ENCODE measurements around the gene EPS8L1.

The EPS8L1 gene

DNA sequence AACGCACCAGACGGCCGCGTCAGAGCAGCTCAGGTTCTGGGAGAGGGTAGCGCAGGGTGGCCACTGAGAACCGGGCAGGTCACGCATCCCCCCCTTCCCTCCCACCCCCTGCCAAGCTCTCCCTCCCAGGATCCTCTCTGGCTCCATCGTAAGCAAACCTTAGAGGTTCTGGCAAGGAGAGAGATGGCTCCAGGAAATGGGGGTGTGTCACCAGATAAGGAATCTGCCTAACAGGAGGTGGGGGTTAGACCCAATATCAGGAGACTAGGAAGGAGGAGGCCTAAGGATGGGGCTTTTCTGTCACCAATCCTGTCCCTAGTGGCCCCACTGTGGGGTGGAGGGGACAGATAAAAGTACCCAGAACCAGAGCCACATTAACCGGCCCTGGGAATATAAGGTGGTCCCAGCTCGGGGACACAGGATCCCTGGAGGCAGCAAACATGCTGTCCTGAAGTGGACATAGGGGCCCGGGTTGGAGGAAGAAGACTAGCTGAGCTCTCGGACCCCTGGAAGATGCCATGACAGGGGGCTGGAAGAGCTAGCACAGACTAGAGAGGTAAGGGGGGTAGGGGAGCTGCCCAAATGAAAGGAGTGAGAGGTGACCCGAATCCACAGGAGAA lies 39.9 kb downstream of the EPS8L1 start:
- DNase-seq (ENCODE audit: low spot score), result no peak

DNA sequence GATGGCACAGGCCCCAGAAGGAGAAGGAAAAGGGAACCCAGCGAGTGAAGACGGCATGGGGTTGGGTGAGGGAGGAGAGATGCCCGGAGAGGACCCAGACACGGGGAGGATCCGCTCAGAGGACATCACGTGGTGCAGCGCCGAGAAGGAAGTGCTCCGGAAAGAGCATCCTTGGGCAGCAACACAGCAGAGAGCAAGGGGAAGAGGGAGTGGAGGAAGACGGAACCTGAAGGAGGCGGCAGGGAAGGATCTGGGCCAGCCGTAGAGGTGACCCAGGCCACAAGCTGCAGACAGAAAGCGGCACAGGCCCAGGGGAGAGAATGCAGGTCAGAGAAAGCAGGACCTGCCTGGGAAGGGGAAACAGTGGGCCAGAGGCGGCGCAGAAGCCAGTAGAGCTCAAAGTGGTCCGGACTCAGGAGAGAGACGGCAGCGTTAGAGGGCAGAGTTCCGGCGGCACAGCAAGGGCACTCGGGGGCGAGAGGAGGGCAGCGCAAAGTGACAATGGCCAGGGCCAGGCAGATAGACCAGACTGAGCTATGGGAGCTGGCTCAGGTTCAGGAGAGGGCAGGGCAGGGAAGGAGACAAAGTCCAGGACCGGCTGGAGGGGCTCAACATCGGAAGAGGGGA lies 40.7 kb downstream of the EPS8L1 start:
- peak; percentile 74 for DNase-seq (ENCODE audit: low spot score)

DNA sequence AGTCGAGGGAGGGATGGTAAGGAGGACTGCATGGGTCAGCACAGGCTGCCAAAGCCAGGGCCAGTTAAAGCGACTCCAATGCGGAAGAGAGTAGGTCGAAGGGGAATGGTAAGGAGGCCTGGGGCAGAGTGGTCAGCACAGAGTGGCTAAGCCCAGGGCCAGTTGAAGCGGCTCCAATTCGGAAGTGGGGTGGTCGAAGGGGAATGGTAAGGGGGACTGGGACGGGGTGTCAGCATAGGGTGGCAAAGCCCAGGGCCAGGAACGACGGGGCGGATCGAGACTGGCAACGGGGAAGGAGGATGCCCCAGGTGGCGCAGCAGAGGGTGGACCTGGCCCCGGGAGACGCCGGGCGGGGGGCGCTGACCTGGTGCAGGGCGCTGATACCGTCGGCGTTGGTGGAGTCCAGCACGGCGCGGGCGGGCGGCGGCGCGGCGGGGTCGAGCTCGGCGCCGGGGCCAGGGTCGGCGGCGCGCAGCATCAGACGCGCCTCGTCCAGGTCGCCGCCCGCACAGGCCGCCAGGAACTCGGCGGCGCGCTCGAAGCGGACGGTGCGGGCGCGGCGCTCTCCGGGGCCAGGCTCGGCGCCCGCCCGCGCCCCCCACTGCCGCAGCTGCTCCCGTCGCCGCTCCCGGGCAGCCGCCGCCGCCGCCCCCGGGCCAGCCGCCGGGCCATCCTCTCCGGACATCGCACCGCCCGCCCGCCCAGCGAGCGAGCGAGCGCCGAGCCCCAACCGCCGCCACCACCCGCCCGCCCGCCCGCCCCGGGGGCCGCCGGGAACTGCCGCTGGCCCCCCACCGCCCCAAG lies 41.4 kb downstream of the EPS8L1 start, which contains the start of gene PPP1R12C:
Gene PPP1R12C, minus strand, starts transcription at position 779 of the 804 bp plus-strand sequence. Its CDS starts 94 bp downstream, at position 685.
- no peak for DNase-seq (ENCODE audit: low spot score)

DNA sequence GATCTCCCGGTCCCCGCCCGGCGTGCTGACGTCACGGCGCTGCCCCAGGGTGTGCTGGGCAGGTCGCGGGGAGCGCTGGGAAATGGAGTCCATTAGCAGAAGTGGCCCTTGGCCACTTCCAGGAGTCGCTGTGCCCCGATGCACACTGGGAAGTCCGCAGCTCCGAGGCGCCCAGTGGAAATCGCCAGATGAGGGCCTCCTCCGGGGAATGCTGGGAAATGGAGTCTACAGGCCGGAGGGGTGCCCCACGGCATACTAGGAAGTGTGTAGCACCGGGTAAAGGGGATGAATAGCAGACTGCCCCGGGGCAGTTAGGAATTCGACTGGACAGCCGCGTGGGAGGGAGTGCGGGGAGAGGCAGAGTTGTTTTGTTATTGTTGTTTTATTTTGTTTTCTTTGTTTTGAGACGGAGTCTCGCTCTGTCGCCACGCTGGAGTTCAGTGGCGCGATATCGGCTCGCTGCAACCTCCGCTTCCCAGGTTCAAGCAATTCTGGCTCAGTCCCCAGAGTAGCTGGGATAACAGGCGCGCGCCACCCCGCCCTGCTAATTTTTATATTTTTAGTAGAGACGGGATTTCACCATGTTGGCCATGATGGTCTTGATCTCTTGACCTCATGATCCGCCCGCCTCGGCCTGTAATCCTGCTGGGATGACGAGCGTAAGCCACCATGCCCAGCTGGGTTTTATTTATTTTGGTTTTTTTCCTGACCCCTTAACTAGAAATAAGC lies 42.2 kb downstream of the EPS8L1 start:
- DNase-seq (ENCODE audit: low spot score), result peak; percentile 99

DNA sequence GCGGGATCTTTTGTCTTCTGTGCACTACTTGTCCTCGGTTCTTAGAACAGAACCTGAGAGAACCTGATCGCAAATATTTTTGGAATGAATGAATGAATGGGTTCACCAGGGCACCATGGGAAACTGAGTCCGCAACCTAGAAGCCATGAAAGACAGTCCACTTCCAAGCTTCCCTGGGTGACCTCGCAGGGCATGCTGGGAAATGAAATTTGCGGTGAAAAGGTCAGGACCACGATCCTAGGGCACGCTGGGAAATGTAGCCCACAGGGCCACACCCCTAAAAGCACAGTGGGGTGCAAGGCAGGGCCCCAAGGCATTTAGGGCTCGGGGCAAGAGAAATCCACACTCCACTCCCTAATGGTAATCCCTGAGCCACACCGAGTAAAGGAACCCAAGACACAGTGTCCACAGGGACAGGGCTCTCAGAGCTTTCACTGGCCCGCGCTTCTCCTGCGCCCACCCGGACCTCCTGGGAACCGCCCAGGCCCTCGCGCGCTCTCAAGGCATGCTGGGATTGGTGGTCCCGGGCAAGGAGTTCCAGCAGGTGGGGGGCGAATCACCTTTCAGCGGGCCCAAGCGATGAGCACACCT lies 42.8 kb downstream of the EPS8L1 start:
- peak; percentile 86 for DNase-seq (ENCODE audit: low spot score)

DNA sequence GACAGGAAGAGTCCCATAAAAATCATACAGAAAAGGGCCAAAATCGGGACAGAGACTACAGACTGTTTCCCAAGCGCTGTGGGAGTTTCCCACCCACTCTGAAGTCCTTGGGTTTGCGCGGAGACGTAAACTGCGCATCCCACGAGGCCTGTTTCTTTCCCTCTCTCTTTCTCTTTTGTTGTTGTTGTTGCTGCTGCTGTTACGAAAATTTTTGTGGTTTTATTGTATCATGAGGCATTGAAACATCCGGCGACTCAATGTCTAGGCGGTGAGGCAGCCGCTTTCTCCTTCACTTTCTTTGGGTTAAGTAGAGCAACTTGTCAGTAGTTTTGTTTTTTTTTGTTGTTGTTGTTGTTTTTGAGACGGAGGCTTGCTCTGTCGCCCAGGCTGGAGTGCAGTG lies 43.4 kb downstream of the EPS8L1 start:
- no peak for DNase-seq (ENCODE audit: low spot score)

DNA sequence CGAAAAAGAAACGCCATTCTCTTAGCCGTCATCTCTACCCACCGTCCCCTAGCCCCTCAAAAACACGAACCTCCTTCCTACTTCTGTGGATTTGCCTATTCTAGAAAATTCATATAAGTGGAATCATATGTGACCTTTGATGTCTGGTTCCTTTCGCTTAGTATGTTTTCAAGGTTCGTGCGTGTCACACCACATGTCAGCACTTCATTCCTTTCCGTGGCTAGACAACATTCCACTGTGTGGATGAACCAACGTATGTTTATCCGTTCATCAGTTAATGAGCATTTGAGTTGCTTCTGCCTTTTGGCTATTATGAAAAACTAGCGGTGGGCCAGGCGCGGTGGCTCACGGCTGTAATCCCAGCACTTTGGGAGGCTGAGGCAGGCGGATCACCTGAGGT lies 55.8 kb downstream of the EPS8L1 start:
- DNase-seq (ENCODE audit: low spot score), result no peak

DNA sequence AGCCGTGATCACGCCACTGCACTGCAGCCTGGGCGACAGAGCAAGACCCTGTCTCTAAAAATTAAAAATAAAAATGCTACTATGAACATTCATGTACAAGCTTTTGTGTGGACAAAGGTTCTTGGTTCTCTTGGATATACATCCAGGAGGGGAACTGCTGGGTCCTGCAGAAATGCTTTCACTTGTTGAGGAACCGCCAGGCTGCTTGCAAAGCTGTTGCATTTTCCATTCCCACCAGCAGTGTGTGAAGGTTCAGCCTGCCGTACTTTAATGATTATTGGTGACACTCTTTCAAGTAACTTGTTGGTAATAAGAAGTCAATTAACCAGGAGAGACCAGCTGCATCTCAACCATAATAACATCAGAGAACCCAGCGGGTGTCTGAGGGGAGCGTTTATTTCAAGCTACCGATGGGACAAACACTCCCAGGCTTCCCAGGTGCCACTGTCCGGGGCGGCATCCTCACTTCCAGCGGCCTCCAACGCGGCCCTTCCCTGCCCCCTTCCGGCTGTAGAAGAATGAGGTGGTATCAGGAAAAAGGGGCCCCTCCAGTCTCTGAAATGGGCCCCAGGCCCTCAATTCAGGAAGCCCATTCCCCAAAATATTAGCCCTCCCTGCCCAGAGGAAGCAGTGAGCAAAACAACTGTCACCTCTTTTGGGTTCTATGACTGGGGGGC lies 56.9 kb downstream of the EPS8L1 start:
- no peak for DNase-seq (ENCODE audit: low spot score)

DNA sequence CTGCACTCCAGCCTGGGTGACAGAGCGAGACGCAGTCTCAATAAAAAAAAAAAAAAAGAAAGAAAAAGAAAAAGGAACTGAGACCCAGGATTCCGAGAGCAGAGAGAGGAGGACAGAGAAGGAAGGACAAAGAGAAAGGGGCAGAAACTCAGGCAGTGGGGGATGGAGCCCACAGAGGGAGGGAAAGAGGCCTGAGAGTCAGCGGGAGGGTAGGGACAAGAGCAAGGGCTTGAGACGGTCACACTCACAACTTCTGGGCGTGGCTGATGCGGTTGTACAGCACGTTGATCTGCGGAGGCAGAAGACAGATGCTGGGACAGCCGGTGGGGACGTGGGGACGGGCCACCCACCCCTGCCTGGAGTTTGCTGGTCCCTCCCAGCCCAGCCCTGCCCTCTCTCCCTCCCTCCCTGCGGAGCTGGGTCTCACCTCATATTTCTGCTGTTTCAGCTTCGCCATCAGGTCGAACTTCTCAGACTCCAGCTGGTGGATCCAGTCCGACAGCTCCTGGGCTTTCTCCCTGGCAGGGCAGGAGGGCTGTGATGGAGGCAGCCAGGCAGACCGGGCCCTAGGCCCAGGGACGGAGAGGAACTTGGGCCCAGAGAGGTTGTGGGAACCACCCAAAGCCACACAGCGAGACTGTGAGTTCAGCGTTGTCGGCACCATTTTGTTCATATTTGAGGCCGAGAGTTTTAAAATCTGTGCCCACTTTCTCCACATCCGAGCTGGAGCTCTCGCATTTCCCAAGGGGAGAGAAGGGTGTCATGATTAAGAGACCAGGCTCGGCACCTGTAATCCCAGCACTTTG lies 58.2 kb downstream of the EPS8L1 start:
- no peak for DNase-seq (ENCODE audit: low spot score)

DNA sequence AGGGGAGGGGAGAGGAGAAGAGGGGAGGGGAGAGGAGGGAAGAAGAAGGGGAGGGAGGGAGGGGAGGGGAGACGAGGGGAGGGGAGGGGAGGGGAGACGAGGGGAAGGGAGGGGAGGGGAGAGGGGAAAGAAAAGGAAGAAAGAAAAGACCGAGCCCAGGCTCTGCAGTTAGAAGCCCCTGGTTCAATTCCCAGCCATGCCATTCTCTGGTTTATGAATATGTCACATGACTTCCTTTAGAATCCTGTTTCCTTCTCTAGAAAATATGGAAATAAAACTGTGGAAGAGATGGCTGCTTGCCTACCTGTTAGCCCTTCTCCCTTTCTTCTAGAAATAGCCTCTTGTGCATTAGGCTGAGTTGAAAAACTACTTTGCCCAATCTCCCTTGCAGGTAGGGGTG lies 59.1 kb downstream of the EPS8L1 start:
- DNase-seq (ENCODE audit: low spot score), result no peak

DNA sequence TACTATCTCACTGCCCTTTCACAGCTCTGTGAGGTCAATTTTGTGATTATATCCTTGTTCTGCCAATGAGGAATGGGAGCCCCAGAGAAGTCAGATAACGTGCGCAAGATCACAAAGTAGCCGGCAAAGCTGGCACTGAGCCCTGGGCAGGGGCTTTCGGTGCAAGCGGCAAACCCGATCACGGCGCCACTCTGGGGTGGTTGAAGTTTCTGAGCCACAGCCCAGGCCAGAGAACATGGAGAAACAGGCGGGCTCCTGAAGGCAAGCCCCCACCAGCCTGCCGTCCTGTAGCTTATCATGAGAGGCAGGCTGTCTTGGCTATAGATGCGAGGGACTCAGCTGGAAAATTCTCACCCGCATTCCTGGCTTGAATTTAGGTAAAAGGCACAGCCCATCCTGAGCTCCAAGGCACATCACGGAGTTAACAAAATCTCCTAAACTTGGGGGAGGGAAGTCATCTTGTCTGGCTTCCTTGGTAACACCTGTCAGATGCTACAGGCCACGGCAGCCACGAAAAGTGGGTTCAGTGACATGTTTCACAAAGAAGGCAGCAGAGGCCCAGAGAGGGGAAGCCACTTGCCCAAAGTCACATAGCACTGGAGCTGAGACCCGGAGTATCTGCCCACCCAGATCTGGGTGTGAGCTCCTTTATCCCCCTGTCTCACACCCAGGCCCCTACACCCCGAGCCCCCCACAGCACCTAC lies 60.9 kb downstream of the EPS8L1 start:
- DNase-seq (ENCODE audit: low spot score), result no peak

Measured in cerebellar cortex (tissue), 1 donor.